GM19238 (cell line): ENCODE measurements around the gene POU2F1.
"Not testable (repeated sequence)": the region's sequence is repeated elsewhere in the genome, so short reads cannot be mapped to it uniquely, and the experiment has no call there.

ENCODE experiments used
- DNase-seq: peaks from one replicate; pipeline ENCODE4 v3.0.0; 2011; ENCODE audit warnings: low spot score; ENCODE audit not compliant: insufficient read length

POU2F1 gene

GRCh38 chr1:167231873-167232450, 11.3 kb downstream of the POU2F1 start:
- no peak for DNase-seq

- no peak for DNase-seq
These were observed 12.1 kb downstream of the POU2F1 start for GRCh38 chr1:167232801-167233200.

GRCh38 chr1:167233373-167233772, 12.7 kb downstream of the POU2F1 start:
- DNase-seq = no peak

GRCh38 chr1:167237000-167237399, 16.3 kb downstream of the POU2F1 start:
- DNase-seq = no peak

GRCh38 chr1:167238713-167239112, 18.0 kb downstream of the POU2F1 start:
- DNase-seq = no peak

- no peak for DNase-seq
These were observed 18.6 kb downstream of the POU2F1 start for GRCh38 chr1:167239257-167239656.

GRCh38 chr1:167244244-167244643, 23.6 kb downstream of the POU2F1 start:
- no peak for DNase-seq

GRCh38 chr1:167245168-167245567, 24.5 kb downstream of the POU2F1 start:
- DNase-seq = not testable (repeated sequence)

GRCh38 chr1:167246971-167247370, 26.3 kb downstream of the POU2F1 start:
- DNase-seq = no peak

- no peak for DNase-seq
These were observed 27.1 kb downstream of the POU2F1 start for GRCh38 chr1:167247754-167248153.

GRCh38 chr1:167248707-167249642, 28.3 kb downstream of the POU2F1 start:
- no peak for DNase-seq

GRCh38 chr1:167249702-167250101, 29.0 kb downstream of the POU2F1 start:
- no peak for DNase-seq

- no peak for DNase-seq
These were observed 29.8 kb downstream of the POU2F1 start for GRCh38 chr1:167250482-167250881.

- no peak for DNase-seq
These were observed 30.8 kb downstream of the POU2F1 start for GRCh38 chr1:167251472-167251871.

- DNase-seq = no peak
These were observed 32.3 kb downstream of the POU2F1 start for GRCh38 chr1:167252986-167253385.

GRCh38 chr1:167258858-167259257, 38.2 kb downstream of the POU2F1 start:
- DNase-seq = no peak

GRCh38 chr1:167262836-167263235, 42.1 kb downstream of the POU2F1 start:
- no peak for DNase-seq

- DNase-seq = no peak
These were observed 42.7 kb downstream of the POU2F1 start for GRCh38 chr1:167263344-167263743.

GRCh38 chr1:167263819-167264464, 43.3 kb downstream of the POU2F1 start:
- DNase-seq = no peak

GRCh38 chr1:167266965-167267364, 46.3 kb downstream of the POU2F1 start:
- DNase-seq = no peak

GRCh38 chr1:167268347-167268787, 47.7 kb downstream of the POU2F1 start:
- no peak for DNase-seq
